Measurements from ENCODE around the gene TAF15.

The TAF15 gene

DNA sequence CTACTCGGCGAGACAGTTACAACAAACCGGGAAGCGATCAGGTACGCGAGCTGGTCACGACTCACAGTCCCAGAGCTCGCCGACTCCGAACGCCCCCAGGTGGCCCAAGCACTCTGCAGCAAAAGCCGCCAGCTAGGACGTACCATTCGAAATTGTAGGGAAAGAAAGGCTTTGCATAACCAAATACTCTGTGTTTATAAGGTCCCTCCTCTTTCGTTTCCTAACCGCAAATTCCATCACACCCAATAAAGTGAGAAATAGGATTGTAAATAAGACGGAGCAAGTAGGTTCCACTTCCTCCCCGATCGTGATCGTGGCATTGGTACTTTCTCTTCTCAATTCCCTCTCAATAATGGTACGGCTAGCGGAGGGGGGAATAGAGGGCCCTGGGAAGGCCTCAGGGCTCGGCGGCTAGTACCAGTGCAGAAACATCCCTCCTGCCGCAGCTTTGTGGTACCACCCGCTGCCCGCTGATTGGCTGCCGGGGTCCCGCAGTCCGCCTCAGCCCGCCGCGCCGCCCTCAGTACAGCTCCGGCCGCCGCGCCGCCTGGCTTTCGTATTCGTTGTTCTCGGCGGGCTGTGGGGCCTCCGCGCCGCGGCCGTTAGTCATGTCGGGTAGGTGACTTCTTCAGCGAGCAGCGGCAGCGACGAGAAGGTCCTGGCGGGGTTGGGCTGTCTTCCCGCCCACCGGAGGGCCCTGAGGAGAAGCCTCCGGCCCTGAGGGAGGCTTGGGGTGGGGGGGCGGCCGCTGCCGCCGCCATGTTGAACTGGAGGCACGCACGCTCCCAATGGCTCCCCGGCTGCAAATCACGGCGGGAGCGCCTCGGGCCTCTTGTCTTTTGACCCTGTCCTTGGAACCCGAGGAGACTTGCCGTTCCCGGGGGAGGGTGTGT is at the start of gene TAF15:
Gene TAF15, plus strand, starts transcription at position 523 of the 893 bp plus-strand sequence. Its CDS starts 86 bp downstream, at position 609.
- DNase-seq, result peak; percentile 96

DNA sequence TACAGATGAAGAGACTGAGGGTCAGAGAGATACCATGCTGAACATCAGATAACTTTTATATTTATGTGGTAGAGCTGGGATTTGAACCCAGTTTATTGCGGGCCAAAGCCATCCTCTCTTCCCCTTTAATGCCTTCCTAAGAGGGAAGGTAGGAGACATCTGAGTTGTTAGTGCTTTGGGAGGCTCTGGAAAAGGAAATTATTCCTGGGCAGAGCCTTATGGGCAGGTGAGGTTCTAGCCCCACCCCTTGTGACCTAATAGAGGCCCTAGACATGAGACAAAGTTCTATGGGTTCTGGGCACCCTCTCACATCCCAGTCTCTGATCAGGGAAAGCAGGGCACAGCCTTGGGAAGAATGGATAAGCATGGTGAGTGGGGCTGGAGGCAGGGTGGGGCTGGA is 48.7 kb upstream of the TAF15 start, which contains the start of gene C17orf50:
Gene C17orf50, plus strand, starts transcription at position 301 of the 400 bp plus-strand sequence. Its CDS starts 55 bp downstream, at position 356.
- DNase-seq, result no peak

DNA sequence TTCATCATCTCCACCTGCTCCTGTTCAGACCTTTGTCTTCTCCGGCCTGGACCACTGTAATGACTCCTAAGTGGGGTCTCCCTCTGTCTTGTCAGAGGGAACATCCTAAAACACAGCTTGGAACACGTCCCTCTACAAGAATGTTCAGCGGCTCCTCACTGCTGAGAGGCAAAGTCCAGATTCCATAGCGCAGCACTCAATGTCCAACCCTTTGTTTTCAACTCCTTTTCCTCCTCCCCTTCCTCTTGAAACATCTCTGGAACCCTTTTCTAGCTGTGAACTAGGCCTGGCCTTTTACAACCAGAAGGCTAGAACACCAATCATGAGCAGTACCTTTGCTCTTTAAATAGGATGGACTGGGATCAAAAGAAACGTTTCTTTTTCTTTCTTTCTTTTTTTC is 47.7 kb upstream of the TAF15 start:
- no peak for DNase-seq

DNA sequence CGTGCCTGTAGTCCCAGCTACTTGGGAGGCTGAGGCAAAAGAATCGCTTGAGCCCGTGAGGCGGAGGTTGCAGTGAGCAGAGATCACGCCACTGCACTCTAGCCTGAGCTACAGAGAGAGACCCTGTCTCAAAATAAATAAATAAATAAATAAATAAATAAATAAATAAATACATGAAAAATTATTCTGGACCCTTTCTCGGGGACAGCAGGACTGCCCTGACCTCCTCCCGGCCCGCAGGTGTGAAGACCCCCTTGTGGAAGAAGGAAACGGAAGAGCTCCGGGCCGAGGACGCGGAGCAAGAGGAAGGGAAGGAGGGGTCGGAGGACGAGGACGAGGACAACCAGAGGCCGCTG is 45.5 kb upstream of the TAF15 start:
- no peak for DNase-seq

DNA sequence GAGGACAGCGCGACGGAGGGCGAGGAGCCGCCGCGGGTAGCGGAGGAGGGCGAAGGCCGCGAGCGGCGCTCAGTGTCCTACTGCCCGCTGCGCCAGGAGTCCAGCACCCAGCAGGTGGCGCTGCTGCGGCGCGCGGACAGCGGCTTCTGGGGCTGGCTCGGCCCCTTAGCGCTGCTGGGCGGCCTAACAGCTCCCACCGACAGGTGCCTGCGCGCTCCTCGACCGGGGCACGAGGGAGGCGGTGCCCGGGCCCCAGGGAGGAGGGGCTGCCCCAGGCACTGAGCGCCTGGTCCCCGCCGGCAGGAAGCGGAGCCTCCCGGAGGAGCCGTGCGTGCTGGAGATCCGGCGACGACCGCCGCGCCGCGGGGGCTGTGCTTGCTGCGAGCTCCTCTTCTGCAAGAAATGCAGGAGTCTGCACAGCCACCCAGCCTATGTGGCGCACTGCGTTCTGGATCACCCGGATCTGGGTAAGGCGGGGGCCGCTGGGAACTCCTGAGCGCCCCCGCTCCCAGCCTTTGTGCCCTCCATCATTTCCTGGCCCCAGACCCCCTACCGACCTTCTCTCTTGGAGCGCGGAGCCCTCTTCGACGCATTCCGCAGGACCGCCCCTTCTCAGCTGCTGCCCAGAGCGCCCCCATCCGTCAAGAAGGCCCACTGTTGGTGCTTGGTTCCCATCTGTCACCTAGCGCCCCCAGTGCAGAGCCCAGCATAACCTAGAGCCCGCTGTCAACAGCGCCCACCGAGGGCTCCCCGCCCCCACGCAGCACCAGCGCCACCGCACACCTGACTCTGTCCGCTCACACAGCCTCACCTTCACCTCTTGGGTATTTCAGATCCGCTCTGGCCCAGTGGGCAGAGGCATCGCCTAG is 44.9 kb upstream of the TAF15 start:
- DNase-seq, result peak; percentile 86

DNA sequence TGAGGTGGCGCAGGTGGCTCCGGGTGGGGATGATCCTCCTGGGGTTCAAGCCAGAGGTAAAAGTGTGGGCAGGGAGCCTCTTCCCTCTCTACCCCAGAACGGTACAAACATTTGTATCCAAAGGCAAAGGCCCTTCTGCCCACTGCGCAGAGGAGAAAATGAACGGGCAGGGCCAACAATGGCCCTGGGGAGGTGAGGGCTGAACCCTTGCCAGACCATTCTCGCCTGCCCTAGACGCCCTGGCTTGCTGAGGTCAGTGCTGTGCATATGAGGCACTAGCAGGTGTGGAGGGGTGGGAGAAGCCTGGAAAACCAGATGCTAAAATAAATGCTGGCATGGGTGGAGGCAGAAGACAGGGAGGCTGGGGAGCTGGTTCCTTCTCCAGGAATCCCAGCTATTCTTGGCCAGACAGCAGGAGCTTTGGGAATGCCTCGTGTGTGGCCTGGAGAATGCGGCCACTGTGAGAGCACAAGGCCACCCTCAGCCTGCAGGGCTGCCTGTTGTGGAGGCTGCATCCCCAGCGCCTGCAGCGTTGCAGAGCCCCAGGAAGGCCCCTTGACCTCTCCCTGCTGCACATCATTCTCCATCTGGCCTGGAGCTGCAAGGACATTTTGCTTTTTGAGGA is 44.1 kb upstream of the TAF15 start:
- no peak for DNase-seq

DNA sequence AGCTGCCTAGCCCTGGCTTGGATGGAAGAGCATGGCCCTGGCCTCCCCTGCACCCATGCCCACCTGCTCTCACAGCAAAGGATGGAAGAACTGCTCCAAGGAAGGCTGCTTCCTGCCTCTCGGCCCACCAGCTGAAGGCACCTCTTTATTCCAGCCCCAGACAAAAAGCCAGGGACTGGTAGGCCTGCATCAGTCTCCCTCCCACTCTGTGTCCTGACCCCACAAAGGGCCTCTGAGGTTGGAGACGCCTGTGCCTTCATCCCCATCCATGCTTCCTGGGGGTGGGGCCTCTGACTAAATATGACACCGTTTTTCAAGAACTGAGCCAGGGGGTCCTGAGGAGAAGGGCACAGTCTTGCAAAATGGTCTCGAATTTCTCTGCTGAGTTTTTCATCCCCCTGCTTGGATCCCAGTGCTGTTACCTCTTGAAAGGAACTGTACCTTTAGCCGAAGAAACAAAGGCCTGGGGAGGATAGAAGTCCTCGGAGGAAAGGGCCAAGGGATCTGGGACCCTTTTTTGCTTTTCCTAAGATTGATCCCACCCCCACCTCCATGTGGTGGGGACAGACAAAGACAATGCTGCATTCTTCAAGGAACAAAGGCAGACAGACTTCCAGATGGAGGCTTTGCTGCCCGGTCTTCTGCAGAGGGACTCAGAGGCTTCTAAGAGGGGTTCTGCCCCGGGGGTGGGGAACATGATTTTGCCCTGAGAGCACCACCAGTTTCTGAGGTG is 43.4 kb upstream of the TAF15 start:
- no peak for DNase-seq

DNA sequence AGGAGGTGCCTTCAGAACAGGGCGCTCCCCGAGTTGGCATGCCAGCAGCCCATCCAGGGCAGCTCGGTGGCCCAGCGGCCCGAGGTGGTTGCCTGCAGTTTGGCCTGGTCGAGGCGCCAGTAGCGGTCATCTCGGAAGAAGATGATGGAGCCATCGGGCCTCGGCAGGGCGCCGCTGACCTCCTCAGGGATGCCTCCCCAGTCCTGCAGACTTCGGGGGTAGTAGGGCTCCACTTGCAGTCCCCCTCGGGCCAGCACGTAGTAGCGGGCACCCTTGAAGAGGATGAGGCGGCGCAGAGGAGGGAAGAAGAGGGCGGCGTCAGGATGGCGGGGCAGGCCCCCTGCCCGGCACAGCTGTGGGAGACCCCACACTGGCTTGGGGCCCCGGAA is 42.8 kb upstream of the TAF15 start:
- DNase-seq, result no peak

DNA sequence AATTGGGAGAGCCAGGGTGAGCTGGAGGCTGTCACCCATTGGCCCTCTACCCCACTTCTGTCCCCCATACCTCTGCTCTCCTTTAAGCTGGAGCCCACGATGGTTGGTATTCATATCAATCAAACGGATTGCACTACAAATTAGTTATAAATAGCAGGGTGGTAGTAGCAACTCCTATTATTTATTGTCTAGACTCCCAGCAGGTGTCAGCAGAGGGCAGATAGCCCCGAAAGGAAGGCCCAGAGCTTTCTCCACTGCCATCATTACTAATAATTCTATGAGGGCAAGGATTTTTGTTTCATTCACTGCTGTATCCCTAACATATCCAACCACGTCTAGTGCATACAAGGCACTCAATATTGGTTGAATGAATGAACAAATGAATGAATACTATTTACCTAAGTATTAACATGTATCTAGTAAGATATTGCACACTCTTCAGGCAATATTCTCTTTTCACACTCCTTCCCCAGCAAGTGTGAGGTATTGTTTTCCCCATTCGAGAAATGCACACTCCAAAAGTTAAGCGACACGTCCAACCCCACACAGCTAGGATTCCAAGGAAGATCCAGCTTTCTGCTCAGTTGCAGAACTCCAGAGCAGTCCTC is 42.3 kb upstream of the TAF15 start:
- peak; percentile 12 for DNase-seq

DNA sequence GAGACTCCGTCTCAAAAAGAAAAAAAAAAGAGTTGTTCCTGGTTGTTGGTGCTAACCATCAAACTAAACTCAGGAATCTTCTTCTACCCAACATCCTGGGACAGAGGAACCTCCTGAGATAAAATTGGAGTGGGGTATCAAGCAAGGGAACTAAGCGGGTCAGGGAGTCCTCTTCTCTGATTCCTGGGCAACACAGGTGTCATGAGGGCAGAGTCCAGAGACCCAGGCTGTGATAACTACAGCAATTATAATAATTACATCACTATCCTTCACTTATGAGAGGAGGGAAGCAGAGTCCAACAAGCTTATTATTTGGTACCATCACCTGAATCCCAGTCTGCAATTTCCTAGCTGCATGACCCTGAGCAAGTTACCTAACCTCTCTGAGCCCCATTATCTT is 40.5 kb upstream of the TAF15 start:
- DNase-seq, result no peak

DNA sequence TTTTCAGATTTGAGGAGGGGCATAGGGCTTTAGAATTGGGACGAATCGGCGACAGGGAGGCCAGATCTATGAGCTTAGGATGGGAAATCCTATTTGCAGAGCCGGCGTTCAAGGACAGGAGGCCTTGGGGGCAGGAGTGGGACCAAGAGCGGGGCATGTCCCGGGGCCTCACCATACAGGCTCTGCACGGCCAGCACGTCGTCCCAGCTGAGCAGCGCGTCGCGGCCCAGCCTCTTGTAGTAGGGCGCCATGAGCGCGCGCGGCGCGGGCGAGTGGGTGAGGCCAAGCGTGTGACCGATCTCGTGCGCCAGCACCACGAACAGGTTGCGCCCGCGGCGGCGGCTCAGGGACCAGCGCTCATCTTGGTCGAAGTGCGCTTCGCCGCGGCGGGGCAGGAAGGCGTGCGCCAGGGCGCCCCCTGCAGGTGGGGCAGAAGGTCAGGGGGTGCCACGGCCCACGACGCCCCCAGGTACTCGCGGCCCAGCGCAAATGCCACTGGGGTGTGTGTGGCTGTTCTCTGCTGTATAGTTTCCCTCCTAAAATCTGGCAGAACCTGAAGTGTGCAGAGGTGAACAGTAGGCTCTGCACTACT is 39.3 kb upstream of the TAF15 start:
- DNase-seq, result no peak

DNA sequence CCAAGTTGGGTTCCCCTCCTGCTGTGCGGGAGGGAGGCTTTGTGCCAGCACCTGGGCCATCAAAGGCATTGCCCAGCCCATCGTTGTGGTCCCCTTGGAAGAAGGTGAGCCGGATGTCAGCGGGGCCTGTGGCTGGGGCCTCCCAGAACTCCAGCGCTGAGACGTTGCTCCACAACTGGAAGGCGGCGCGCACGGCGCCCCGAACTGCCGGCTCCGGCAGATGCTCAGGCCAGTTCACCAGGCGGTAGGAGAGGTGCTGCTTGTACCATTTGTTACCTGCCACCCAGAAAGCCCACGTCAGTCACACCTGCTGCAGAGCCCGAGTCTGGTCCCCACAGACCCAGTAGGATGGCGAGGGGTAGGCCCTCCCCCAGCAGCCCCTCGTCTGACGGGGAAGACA is 36.2 kb upstream of the TAF15 start:
- no peak for DNase-seq

DNA sequence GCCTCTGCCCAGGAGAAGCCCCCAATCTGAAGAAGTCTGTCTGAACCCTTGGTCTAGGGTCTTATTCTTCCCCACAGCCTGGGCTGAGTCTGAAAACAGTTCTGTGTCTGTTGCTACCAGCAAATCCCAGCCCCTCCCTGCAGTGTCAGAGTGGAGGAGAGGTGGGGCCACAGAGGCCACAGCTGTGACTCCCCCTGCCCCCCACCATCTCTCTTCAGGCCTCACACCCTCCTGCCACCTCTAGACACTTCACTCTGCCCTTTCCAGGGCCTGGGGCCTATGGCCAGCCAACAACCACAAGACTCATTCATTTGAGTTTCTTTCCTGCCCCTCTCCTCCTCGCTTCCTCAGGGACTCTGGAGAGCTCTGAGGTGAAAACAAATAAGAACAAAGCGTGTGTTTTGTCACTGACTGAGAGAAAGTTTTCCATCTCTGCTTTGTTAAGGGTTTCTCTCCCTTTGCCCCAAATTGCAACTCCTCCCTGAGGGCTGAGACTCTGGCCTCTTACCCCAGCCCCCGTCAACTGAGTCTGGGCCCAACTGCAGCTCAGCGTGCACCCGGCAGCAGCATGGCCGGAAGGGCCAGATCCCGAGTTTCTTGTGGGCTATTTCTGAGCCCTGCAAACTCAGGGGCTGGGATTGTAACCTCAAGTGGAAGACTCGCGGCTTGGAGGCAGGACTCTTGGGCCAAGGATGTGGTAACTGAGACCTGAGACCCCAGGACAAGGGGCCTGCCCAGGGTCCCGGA is 35.4 kb upstream of the TAF15 start:
- no peak for DNase-seq

DNA sequence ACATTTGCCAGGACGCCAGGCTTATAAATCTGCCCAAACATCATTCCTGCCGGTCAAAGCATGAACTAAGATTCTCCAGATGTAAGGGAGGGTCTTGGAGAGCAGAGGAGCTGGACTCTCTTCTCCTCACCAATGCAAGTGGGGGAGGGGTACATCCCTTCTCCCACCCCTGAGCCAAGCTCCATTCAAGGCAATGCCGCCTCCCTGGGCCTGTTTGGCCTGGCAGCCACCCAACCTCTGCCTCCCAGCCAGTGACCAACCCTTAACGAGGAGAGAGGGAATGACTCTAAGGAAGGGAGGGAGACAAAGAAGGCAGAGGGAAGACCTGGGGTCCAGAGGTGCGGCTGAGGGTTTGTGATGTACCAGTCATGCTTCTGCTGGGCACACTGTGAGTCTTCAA is 34.8 kb upstream of the TAF15 start:
- DNase-seq, result peak; percentile 49

DNA sequence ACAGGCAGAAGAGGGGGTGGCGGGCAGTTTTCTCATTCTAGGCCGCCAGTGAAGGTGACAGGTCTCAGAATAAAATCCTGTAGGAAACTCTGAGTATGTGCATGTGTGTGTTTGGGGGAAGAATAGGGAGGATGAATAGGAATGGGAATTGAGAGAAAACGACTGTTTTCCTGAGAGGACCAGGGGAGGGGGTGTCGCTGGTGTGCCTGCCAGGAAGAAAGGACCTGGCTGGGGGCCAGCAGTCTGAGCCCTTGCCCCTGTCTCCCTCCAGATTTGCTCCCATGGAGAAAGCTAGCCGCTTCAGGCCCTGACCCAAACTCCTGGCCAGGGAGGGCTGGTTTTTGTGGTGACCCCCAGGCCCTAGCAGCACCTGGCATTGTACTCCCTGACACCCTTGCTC is 34.2 kb upstream of the TAF15 start:
- no peak for DNase-seq

DNA sequence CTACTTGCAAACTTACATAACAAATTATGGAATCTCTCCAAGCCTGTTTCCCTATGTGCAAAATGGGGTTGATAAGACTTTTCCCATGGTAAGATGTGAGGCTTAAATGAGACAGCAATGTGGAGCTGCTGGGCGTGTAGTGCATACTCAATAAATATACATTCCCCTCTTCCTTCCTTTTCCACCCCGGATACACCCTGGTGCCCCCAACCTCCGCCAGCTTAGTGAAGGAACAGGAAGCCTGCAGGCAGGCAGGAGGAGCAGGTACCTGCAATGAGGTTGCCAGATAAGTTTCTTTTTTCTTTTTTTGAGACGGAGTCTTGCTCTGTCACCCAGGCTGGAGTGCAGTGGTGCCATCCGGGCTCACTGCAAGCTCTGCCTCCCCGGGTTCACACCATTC is 33.7 kb upstream of the TAF15 start:
- DNase-seq, result no peak

DNA sequence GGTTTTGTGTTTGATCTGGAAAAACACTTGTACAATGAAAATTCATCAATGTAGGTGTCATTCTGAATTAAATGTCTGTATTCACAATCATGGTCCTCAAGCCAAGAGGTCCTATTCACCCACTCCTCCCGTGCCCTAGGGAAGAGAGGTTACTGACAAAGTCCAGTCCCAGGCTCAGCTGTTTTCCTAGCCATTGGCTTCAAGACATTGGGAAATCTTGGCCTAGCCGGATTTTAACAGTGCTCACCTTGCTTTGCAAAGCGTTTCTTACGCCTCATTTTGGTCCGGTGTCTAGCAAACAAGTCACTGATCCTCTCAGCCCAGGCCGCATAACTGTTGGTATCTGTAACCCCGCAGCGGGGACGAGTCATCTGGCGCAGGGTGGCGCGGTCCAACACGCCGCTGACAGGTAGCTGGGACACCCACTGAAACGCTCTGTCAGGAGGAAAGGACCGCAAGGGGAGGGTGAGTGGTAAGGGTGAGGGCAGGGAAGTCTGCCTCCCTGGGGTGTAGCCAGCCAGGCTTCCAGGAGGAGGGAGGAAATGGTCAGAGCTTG is 30.6 kb upstream of the TAF15 start:
- no peak for DNase-seq

DNA sequence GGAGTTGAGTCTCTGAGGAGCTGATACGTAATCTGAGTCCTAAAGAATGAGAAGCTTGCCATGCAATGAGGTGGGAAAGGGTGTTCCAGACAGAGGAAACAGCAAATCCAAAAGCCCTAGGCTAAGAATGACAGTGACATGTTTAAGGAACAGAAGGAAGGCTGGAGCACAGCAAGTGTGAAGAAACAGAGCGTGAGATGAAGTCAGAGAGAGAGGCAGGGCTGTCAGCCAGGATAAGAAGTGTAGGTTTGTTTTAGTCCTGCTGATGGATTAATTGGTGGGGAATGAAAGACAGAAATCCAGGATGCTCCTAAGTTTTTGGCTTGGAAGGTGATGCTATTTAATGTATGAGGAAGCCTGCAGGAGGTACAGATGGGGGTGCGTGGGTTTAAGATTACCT is 28.3 kb upstream of the TAF15 start:
- DNase-seq, result no peak

DNA sequence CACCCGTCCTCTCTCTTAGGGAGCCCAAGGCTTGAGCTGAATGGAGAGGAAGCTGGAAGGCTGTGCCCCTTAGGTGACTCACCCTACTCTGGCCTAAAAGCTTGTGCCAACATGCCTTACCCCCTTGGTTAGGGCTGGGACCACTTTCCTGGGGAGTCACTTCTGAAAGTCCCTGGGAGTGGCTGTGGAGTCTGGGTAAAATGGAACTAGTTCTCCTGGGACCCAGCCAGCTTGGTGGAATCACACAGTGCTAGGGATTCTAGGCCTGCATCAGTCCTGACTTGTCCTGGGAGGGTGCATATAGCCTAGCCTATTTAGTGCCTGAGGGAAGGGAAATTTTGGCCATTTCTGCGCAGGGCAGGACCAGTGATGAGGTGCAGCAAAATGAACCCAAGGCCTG is 24.4 kb upstream of the TAF15 start:
- no peak for DNase-seq

DNA sequence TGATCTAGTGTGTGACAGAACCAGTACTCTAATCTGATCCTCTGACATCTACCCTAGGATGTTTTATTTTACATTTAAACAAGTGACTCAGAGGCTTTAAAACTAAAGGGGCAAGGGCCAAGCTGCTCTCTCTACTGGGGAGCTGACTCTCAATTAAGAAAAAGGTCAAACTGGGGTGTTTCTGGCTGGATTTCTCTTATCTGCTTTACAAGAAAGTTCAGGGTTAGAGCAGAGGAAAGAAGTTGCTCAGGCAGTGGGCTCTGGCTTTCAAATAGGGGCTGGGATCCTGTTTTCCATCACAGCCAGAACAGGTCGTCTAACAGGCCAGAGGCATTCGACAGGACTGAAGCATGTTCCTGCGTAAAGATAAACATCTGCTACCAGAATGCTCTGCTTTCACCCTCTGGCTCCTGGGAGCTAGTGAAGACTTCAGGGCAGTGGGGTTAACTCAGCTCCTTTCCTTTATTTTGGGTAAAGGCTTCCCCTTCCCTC is 22.3 kb upstream of the TAF15 start:
- DNase-seq, result no peak

All from NCI-H1092 (cell line).